HepG2 (cell line): ENCODE data around the gene P2RY6. TPM values are rescaled to one million over a fixed set of nuclear protein-coding genes. Genes with fewer than 3 reads are reported as not detected.

ENCODE experiments used
- AHDC1 ChIP-seq: sonication (generic); formaldehyde crosslinking; IDR thresholded peaks from 2 replicates; pipeline ENCODE4 v1.5.1; 2020; ENCODE audit warnings: mild to moderate bottlenecking, missing genetic modification reagents, borderline replicate concordance
- BRD4 ChIP-seq: sonication (generic); formaldehyde crosslinking; IDR thresholded peaks from 2 replicates; pipeline ENCODE4 v1.4.0; 2020; ENCODE audit warnings: missing genetic modification reagents
- EED ChIP-seq: sonication (generic); formaldehyde crosslinking; IDR thresholded peaks from 2 replicates; pipeline ENCODE4 v1.5.0; 2020; ENCODE audit warnings: mild to moderate bottlenecking, missing genetic modification reagents
- FOXJ3 ChIP-seq: sonication (generic); formaldehyde crosslinking; IDR thresholded peaks from 2 replicates; pipeline ENCODE4 v1.4.0; 2020; ENCODE audit warnings: missing genetic modification reagents, mild to moderate bottlenecking, borderline replicate concordance
- HNF4G ChIP-seq, 2 experiments: sonication (generic) in 1 of 2; formaldehyde crosslinking in 1 of 2; IDR thresholded peaks; 2 replicates each; pipeline versions ENCODE4 v1.4.0 to v1.6.1; 2011 to 2020; ENCODE audit warnings: borderline replicate concordance in 2 of 2, low read depth in 2 of 2, mild to moderate bottlenecking in 2 of 2, low read length in 1 of 2, missing genetic modification reagents in 1 of 2, moderate library complexity in 1 of 2
- NR2C2 ChIP-seq: sonication (generic); formaldehyde crosslinking; IDR thresholded peaks from 2 replicates; pipeline ENCODE4 v1.4.0; 2020; ENCODE audit warnings: missing genetic modification reagents, mild to moderate bottlenecking, moderate library complexity, borderline replicate concordance
- PITX1 ChIP-seq: sonication (generic); formaldehyde crosslinking; IDR thresholded peaks from 2 replicates; pipeline ENCODE4 v1.5.1; 2020; ENCODE audit warnings: mild to moderate bottlenecking, missing genetic modification reagents
- XBP1 ChIP-seq: sonication (generic); formaldehyde crosslinking; IDR thresholded peaks from 2 replicates; pipeline ENCODE4 v1.5.0; 2020; ENCODE audit warnings: missing genetic modification reagents
- ZBTB43 ChIP-seq: sonication (generic); formaldehyde crosslinking; conservative IDR thresholded peaks from 2 replicates; pipeline ENCODE4 v1.4.0; 2020; ENCODE audit warnings: missing genetic modification reagents
- ZNF235 ChIP-seq: sonication (generic); formaldehyde crosslinking; IDR thresholded peaks from 2 replicates; pipeline ENCODE4 v1.8.1; 2023; ENCODE audit warnings: mild to moderate bottlenecking, missing genetic modification reagents, borderline replicate concordance
- ZNF274 ChIP-seq: sonication (generic); formaldehyde crosslinking; IDR thresholded peaks from 2 replicates; pipeline ENCODE4 v1.5.1; 2020; ENCODE audit warnings: mild to moderate bottlenecking, missing genetic modification reagents
- ZNF7 ChIP-seq: IDR thresholded peaks from 2 replicates; pipeline ENCODE4 v1.6.1; 2016; ENCODE audit warnings: missing biosample characterization, missing genetic modification reagents
- ZXDC ChIP-seq: sonication (generic); formaldehyde crosslinking; IDR thresholded peaks from 2 replicates; pipeline ENCODE4 v1.5.0; 2020; ENCODE audit warnings: mild to moderate bottlenecking, missing genetic modification reagents
- polyA plus RNA-seq, 8 experiments: library from polyadenylated mRNA; depleted of rRNA in 3 of 8; stranded (reverse) in 7 of 8; unstranded in 1 of 8; fragments of >200 nt; fragmentation: Illumina TruSeq in 4 of 8; extraction: Trizol in 4 of 8; gene quantifications; 2 replicates each; pipeline versions ENCODE4 v1.2.1 to v1.2.3, GENCODE V29; 2011 to 2016; ENCODE audit warnings: low read depth in 4 of 8, missing spikeins in 1 of 8, mixed read lengths in 1 of 8; ENCODE audit not compliant: insufficient read depth in 1 of 8
- total RNA-seq, 5 experiments: library from RNA; depleted of rRNA; stranded (reverse); fragments of >200 nt; fragmentation: Illumina TruSeq; extraction: Trizol; gene quantifications; 2 replicates each; pipeline ENCODE4 v1.2.3, GENCODE V29; 2016; ENCODE audit warnings: low read depth in 1 of 5

P2RY6 gene
- total and polyA plus RNA-seq, 2 of the 13 experiments (the other 11 are each of a cell fraction or from before 2014, with no cell fraction given), result 0.09 to 0.29 TPM

- TF ChIP-seq ZBTB43 (peak; percentile 59; the same call in 1 of the 2 replicates), AHDC1 (CRISPR knock-in tag) (peak; percentile 61; the same call in 1 of the 2 replicates), ZXDC (CRISPR knock-in tag) (peak; percentile 23; the same call in 1 of the 2 replicates), ZNF235 (CRISPR knock-in tag) (no peak), FOXJ3 (CRISPR knock-in tag) (peak; percentile 70; the same call in 1 of the 2 replicates), NR2C2 (no peak), ZNF7 (CRISPR knock-in tag) (peak; percentile 36; the same call in 1 of the 2 replicates), PITX1 (CRISPR knock-in tag) (no peak), XBP1 (no peak), BRD4 (CRISPR knock-in tag) (peak; percentile 88), EED (CRISPR knock-in tag) (no peak), ZNF274 (no peak), HNF4G (IDR thresholded peaks at IDR 0.05; ENCODE audit: borderline replicate concordance, low read depth, low read length) (peak; percentile 64; the same call in 1 of the 2 replicates), HNF4G (CRISPR knock-in tag; IDR thresholded peaks at IDR 0.05; ENCODE audit: borderline replicate concordance, low read depth) (no peak)
Observed at GRCh38 chr11:73308961-73309919, 37.1 kb downstream of the P2RY6 start (continued).
